NCI-H1105 (cell line): ENCODE measurements around the gene EIF1.

ENCODE experiments used
- DNase-seq: peaks from one replicate; lab custom pipeline; 2025; lab: John Stamatoyannopoulos, UW

EIF1 gene

DNA sequence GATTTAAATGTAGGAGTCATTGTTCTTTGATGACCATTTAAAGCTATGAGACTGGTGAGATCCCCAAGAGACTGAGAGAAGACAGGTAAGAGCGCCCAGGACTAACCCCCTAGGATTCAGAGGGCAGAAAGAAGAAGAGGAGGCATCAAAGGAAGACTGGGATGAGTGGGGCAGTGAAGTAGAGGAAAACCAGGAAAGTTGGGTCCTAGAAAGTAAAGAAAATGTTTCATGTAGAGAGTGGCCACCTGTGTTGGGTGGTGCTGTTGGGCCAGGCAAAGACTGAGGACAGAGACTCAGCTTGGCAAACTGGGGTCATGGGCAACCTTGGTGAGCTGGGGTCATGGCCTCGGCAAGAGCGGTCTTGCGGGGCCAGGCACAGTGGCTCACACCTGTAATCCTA lies 47.1 kb downstream of the EIF1 start:
- DNase-seq, result no peak

- no peak for DNase-seq
Measured at GRCh38 chr17:41736983-41737679, 48.4 kb downstream of the EIF1 start.

- no peak for DNase-seq
Measured at GRCh38 chr17:41737680-41738023, 49.0 kb downstream of the EIF1 start.

GRCh38 chr17:41738077-41738800 lies 49.6 kb downstream of the EIF1 start:
- peak; percentile 68 for DNase-seq

- no peak for DNase-seq
Measured at GRCh38 chr17:41738801-41739112, 50.1 kb downstream of the EIF1 start.

DNA sequence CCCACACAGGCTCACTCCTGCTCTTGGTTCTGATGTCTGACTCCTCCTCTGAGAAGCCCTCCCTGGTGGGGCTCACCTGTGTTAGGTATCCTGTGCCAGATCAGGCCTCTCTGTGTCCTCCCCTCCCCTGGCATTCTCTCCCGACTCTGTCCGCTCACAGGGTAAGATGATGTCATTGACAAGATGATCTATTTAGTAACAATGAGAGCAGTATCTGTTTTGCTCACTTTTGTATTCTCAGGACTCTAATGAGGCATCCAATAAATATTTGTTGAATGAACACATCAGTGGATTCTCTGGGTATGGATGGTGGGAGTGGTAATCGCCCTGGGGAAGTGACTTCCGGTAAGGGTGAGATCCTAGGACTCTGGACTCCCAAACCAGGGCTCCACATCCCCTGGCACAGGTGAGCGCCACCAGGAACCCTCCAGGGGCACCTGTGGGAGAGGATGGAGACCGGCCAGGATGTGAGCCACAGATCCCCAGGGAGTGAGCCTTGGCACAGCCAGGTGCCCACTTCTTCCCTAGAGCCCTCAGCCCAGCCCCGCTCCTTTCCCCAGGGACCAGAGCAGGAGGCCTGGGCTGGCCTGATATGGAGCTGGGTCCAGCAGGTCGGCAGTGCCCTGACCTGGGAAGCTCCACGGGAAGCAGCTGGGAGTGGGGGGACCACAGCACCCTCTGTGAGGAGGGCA lies 51.1 kb downstream of the EIF1 start:
- DNase-seq, result no peak

DNA sequence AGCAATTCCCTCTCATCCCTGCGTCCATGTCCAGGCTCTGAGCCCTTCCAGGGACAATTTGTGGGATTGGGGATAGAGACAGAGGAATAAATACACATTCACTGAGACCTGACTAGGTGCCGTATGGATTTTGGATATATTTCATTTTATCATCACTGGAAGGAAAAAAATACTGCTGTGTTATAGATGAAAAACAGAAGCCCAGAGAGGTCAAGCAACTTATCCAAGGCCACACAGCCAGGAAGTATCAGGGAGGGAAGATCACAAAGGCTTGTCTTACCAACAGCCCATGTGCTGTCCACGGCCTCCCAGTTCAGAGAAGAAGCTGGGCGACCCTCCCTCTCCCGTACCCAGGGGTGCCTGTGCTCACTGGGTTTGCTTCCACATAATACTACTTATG lies 51.8 kb downstream of the EIF1 start:
- DNase-seq, result no peak

- no peak for DNase-seq
Measured at GRCh38 chr17:41741709-41742108, 53.0 kb downstream of the EIF1 start.
